ENCODE results near the gene BEX3.
"Not testable (repeated sequence)": the region's sequence is repeated elsewhere in the genome, so short reads cannot be mapped to it uniquely, and the experiment has no call there.

Gene BEX3

GRCh38 chrX:103376118-103376978 is at the start of gene BEX3:
BEX3 (plus strand) TSS chrX:103376538; CDS start chrX:103377522, 984 bp downstream.
- peak; percentile 82 for DNase-seq

GRCh38 chrX:103329991-103330390 is 46.3 kb upstream of the BEX3 start, which contains the start of gene TCEAL7:
TCEAL7 (plus strand) TSS chrX:103330239; CDS start chrX:103331404, 1,165 bp downstream.
- no peak for DNase-seq

GRCh38 chrX:103330681-103331288 is 45.6 kb upstream of the BEX3 start:
- no peak for DNase-seq

GRCh38 chrX:103338663-103339062 is 37.7 kb upstream of the BEX3 start:
- no peak for DNase-seq

- DNase-seq = peak; percentile 23
These were observed 33.2 kb upstream of the BEX3 start for GRCh38 chrX:103343105-103343504.

- no peak for DNase-seq
These were observed 31.7 kb upstream of the BEX3 start for GRCh38 chrX:103344606-103345005.

GRCh38 chrX:103347682-103348397 is 28.5 kb upstream of the BEX3 start:
- DNase-seq = no peak

- peak; percentile 75 for DNase-seq
These were observed 20.1 kb upstream of the BEX3 start, which contains the start of gene TCEAL9 for GRCh38 chrX:103356130-103356798. TCEAL9 (plus strand) TSS chrX:103356506; CDS start chrX:103357685, 1,179 bp downstream.

GRCh38 chrX:103356858-103357257 is 19.5 kb upstream of the BEX3 start:
- no peak for DNase-seq

- no peak for DNase-seq
These were observed 18.5 kb upstream of the BEX3 start for GRCh38 chrX:103357871-103358270.

- not testable (repeated sequence) for DNase-seq
These were observed 16.7 kb upstream of the BEX3 start for GRCh38 chrX:103359605-103360004.

- no peak for DNase-seq
These were observed 16.2 kb upstream of the BEX3 start for GRCh38 chrX:103360092-103360491.

GRCh38 chrX:103360916-103361315 is 15.4 kb upstream of the BEX3 start:
- no peak for DNase-seq

- DNase-seq = no peak
These were observed 14.5 kb upstream of the BEX3 start for GRCh38 chrX:103361798-103362197.

- DNase-seq = no peak
These were observed 13.9 kb upstream of the BEX3 start for GRCh38 chrX:103362474-103362873.

GRCh38 chrX:103363046-103363445 is 13.3 kb upstream of the BEX3 start:
- DNase-seq = no peak

GRCh38 chrX:103367502-103367901 is 8.8 kb upstream of the BEX3 start:
- DNase-seq = no peak

- DNase-seq = no peak
These were observed 6.9 kb upstream of the BEX3 start for GRCh38 chrX:103369479-103369878.

- no peak for DNase-seq
These were observed 3.5 kb upstream of the BEX3 start for GRCh38 chrX:103372886-103373285.

GRCh38 chrX:103373581-103373980 is 2.8 kb upstream of the BEX3 start:
- no peak for DNase-seq

GRCh38 chrX:103376979-103377324 is 614 bp downstream of the BEX3 start:
- peak; percentile 69 for DNase-seq

GRCh38 chrX:103378990-103379389 is 2.7 kb downstream of the BEX3 start:
- DNase-seq = no peak

- DNase-seq = no peak
These were observed 6.5 kb downstream of the BEX3 start for GRCh38 chrX:103382877-103383276.
